Gastrocnemius medialis (tissue), 4 donors: Measurements from ENCODE around the gene RAD54L. TPM values are rescaled to one million over a fixed set of nuclear protein-coding genes. Genes with fewer than 3 reads are reported as not detected.
"Not testable (repeated sequence)": the region's sequence is repeated elsewhere in the genome, so short reads cannot be mapped to it uniquely, and the experiment has no call there.

Experiments used
- ATAC-seq, 2 donors: fragments of 150-250 bp; one replicate each; pipeline ENCODE4 v1.9.1; 2016
- DNase-seq, 2 donors: peaks; one replicate each; pipeline ENCODE4 v3.0.0-alpha.2; 2019
- H3K27ac ChIP-seq, 4 donors: fragments of 200-600 bp; sonication (generic); 1 replicate in 1 of 4; 2 replicates in 3 of 4; pipeline ENCODE4 v1.5.1; 2016 to 2018; ENCODE audit warnings: mild to moderate bottlenecking in 2 of 4, moderate library complexity in 1 of 4
- H3K27me3 ChIP-seq, 3 donors: fragments of 200-600 bp; sonication (generic) in 2 of 3; 1 replicate in 1 of 3; 2 replicates in 2 of 3; pipeline versions ENCODE4 v1.5.1 to v1.6.0; 2016 to 2019; ENCODE audit warnings: mild to moderate bottlenecking in 1 of 3, moderate library complexity in 1 of 3
- H3K36me3 ChIP-seq, 2 donors: fragments of 200-600 bp; sonication (generic) in 1 of 2; one replicate each; pipeline ENCODE4 v1.5.1; 2017 to 2018
- H3K4me1 ChIP-seq, 2 donors: fragments of 200-600 bp; sonication (generic) in 1 of 2; one replicate each; pipeline ENCODE4 v1.5.1; 2016 to 2017; ENCODE audit warnings: mild to moderate bottlenecking in 2 of 2
- H3K4me3 ChIP-seq, 4 donors: fragments of 200-600 bp; sonication (generic) in 3 of 4; 1 replicate in 1 of 4; 2 replicates in 3 of 4; pipeline ENCODE4 v1.5.1; 2016 to 2019; ENCODE audit warnings: mild to moderate bottlenecking in 2 of 4
- H3K9me3 ChIP-seq, 3 donors: fragments of 200-600 bp; sonication (generic) in 2 of 3; 1 replicate in 1 of 3; 2 replicates in 2 of 3; pipeline ENCODE4 v1.5.1; 2016 to 2019
- CTCF ChIP-seq, 5 experiments: fragments of 450-650 bp in 3 of 5; fragments of 200-600 bp in 2 of 5; sonication (generic) in 2 of 5; IDR thresholded peaks in 4 of 5; conservative IDR thresholded peaks in 1 of 5; 1 replicate in 4 of 5; 2 replicates in 1 of 5; pipeline ENCODE4 v1.5.1; 2016 to 2019; ENCODE audit warnings: antibody characterized with exemption in 5 of 5, mild to moderate bottlenecking in 3 of 5, moderate library complexity in 3 of 5
- POLR2A ChIP-seq, 2 donors: fragments of 450-650 bp; IDR thresholded peaks; one replicate each; pipeline ENCODE4 v1.6.1; 2017; ENCODE audit warnings: antibody characterized with exemption in 2 of 2, mild to moderate bottlenecking in 2 of 2, moderate library complexity in 2 of 2
- in situ Hi-C, 4 donors: fragments of 200-750 bp; cut with MboI; loops; one replicate each; pipeline versions ENCODE4 v1.15.0 to v1.8.0; 2017; ENCODE audit warnings: low sequenced_read_pairs in 4 of 4
- intact Hi-C: fragments of 100-400 bp; cut with DNase I; formaldehyde crosslinking; loops from one replicate; pipeline ENCODE4 v1.15.1; 2023; ENCODE audit warnings: low total_unique reads
- total RNA-seq, 4 donors: library from RNA; depleted of rRNA; stranded (reverse); fragments of >200 nt; gene quantifications; one replicate each; pipeline versions ENCODE4 v1.1.0 to v1.2.3, GENCODE V29; 2016

Gene RAD54L
- total RNA-seq, 4 donors from 2014 or later, result 1.1 TPM; not detected in 3

- Histone ChIP-seq H3K27me3 (no peaks in the 10 kb centered on the region), H3K36me3 (no peaks in the 10 kb centered on the region), H3K4me1 (no peaks in the 10 kb centered on the region), H3K4me3 (no peak overlapping the region), H3K9me3 (no peaks in the 10 kb centered on the region), H3K27ac (no peak overlapping the region)
- intact Hi-C loops, result no loop called here
- ATAC-seq (no peak), DNase-seq (no peak)
- in situ Hi-C loops, result no loop called here
- TF ChIP-seq CTCF (IDR thresholded peaks at IDR 0.05 in 4 of 5, conservative IDR thresholded peaks at IDR 0.05 in 1 of 5), result no peak
Measured at GRCh38 chr1:46236882-46237281, 10.7 kb upstream of the RAD54L start.

- ATAC-seq, H3K4me3 ChIP-seq, H3K27ac ChIP-seq, in situ Hi-C loops, H3K4me1 ChIP-seq, H3K36me3 ChIP-seq, H3K9me3 ChIP-seq, H3K27me3 ChIP-seq, intact Hi-C loops, DNase-seq: not testable (repeated sequence)
Measured at GRCh38 chr1:46238865-46239264, 8.7 kb upstream of the RAD54L start.

GRCh38 chr1:46241733-46242132 is 5.8 kb upstream of the RAD54L start:
- H3K27ac ChIP-seq, ATAC-seq, H3K4me1 ChIP-seq, H3K9me3 ChIP-seq, intact Hi-C loops, DNase-seq, in situ Hi-C loops, H3K4me3 ChIP-seq, H3K27me3 ChIP-seq, H3K36me3 ChIP-seq: not testable (repeated sequence)

- DNase-seq, result no peak
- intact Hi-C loops (no loop called here), in situ Hi-C loops (no loop called here)
- ATAC-seq, result no peak
- Histone ChIP-seq H3K27me3 (no peaks in the 10 kb centered on the region), H3K4me1 (peaks cover 5 to 8% of the 10 kb centered on the region in 2 donors), H3K9me3 (no peaks in the 10 kb centered on the region), H3K27ac (no peak overlapping the region), H3K36me3 (no peaks in the 10 kb centered on the region), H3K4me3 (no peak overlapping the region)
- no peak for TF ChIP-seq CTCF (IDR thresholded peaks at IDR 0.05 in 4 of 5, conservative IDR thresholded peaks at IDR 0.05 in 1 of 5)
- no peak for TF ChIP-seq POLR2A (IDR thresholded peaks at IDR 0.05)
Measured at GRCh38 chr1:46242918-46243317, 4.6 kb upstream of the RAD54L start.

GRCh38 chr1:46243831-46244230 is 3.7 kb upstream of the RAD54L start:
- H3K4me3 ChIP-seq, H3K27ac ChIP-seq, H3K36me3 ChIP-seq, ATAC-seq, intact Hi-C loops, DNase-seq, H3K27me3 ChIP-seq, in situ Hi-C loops, H3K9me3 ChIP-seq: not testable (repeated sequence)
- peaks cover 8 to 10% of the 10 kb centered on the region in 2 donors for H3K4me1 ChIP-seq

- H3K27ac ChIP-seq, result no peak overlapping the region
- peak in 1 of 5 experiments; percentile 28 for TF ChIP-seq CTCF (IDR thresholded peaks at IDR 0.05 in 4 of 5, conservative IDR thresholded peaks at IDR 0.05 in 1 of 5)
- no peak for TF ChIP-seq POLR2A (IDR thresholded peaks at IDR 0.05)
Measured at GRCh38 chr1:46244656-46245371, 2.7 kb upstream of the RAD54L start.

GRCh38 chr1:46246136-46246535 is 1.4 kb upstream of the RAD54L start:
- DNase-seq, H3K4me3 ChIP-seq, H3K36me3 ChIP-seq, H3K27ac ChIP-seq, in situ Hi-C loops, ATAC-seq, H3K27me3 ChIP-seq, H3K9me3 ChIP-seq: not testable (repeated sequence)
- peaks cover 8 to 10% of the 10 kb centered on the region in 2 donors for H3K4me1 ChIP-seq
- intact Hi-C loops, result loop anchor here (2.0 kb wide), 2 partner anchors 95 to 473 kb away; partner anchors contain the start of genes EFCAB14 and NSUN4

More at GRCh38 chr1:46244656-46245371, 2.7 kb upstream of the RAD54L start:
- no peak for DNase-seq
- no peak for ATAC-seq
- no peaks in the 10 kb centered on the region for H3K9me3 ChIP-seq
- intact Hi-C loops, result no loop called here
- in situ Hi-C loops, result no loop called here
- peaks cover 8 to 10% of the 10 kb centered on the region in 2 donors for H3K4me1 ChIP-seq
- no peaks in the 10 kb centered on the region for H3K36me3 ChIP-seq
- no peak overlapping the region for H3K4me3 ChIP-seq
- no peaks in the 10 kb centered on the region for H3K27me3 ChIP-seq
